HG02678 (cell line): ENCODE data around the gene KIF21B.
A peak's percentile ranks its signal among the peaks of the same experiment; 100 is the strongest.

ENCODE experiments used
- ATAC-seq: cut with Tn5 transposase; IDR thresholded peaks from one replicate; pipeline ENCODE4 v1.9.1; 2021; ENCODE audit warnings: mild to moderate bottlenecking, moderate library complexity; ENCODE audit not compliant: unreplicated experiment

Gene KIF21B

GRCh38 chr1:201044119-201044518 is 20.6 kb upstream of the KIF21B start:
- ATAC-seq = no peak

DNA sequence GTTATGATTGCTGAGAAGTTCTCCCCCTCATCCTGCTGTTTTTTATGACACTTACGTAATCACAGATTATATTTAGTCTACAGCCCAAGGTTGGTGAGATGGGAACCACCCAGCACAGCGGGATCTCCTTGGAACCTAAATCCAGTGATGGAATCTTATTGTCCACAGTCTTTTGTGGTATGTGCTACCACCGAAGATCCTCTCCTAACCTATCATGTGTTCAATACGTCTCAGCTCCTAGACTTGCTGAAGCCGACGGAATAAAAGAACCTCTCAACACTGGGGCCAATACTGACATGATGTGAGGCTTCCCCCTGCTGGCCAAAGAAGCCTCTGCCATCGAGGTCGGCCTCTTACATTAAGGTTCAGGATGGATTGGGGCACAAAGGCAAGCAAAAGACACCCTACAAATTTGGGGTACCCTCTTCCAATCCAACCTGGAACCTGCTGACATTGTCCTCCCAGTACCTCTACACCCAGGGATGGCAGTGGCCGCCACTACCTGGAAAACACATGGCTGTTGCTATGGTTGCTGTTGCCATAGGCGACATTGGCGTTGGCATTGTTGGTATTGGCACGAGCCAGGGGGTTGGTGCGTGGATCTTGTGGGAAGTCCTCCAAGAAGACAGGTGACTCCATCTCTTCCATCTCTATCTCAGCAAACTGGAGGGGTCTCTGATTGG is 19.4 kb upstream of the KIF21B start:
- ATAC-seq = peak; percentile 82

DNA sequence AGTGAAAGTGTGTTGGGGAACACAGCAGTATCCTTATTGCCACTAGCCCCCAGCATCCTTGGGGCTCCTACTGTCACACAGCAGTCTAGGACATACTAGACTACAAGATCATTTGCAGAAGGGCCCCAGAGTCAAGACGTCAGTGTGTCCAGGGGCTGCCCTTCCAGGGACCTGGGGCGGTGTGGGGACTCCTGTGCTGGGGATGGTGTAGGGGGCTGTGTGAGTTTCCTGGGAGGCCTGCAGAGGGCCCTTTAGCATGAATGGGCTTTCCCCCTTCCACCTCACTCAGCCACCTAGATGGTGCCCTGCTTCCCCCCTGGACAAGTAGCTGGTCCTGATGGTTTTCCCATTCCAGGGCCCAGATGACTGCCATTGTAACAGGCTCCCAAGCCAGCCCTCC is 17.5 kb upstream of the KIF21B start:
- no peak for ATAC-seq

GRCh38 chr1:201039876-201040275 is 16.4 kb upstream of the KIF21B start:
- ATAC-seq = no peak

DNA sequence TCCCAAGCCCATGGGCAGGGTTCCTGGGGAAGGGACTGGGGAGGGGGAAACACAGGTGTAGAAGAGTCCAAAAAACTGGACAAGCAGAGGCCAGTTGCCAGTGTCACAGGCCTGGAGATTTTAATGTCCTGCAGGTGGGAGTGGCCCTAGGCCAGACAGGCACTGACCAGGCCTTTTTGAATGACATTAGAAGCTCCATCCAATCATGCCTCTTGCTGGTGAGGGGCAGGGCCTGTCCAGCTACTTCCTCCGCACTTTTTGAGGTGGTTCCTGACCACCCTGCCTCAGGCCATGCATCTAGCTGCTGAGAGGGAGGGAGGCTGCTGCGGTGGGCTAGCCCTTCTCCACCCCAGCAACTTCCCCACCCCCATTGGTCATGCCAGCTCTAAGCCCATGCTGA is 15.9 kb upstream of the KIF21B start:
- ATAC-seq = no peak

DNA sequence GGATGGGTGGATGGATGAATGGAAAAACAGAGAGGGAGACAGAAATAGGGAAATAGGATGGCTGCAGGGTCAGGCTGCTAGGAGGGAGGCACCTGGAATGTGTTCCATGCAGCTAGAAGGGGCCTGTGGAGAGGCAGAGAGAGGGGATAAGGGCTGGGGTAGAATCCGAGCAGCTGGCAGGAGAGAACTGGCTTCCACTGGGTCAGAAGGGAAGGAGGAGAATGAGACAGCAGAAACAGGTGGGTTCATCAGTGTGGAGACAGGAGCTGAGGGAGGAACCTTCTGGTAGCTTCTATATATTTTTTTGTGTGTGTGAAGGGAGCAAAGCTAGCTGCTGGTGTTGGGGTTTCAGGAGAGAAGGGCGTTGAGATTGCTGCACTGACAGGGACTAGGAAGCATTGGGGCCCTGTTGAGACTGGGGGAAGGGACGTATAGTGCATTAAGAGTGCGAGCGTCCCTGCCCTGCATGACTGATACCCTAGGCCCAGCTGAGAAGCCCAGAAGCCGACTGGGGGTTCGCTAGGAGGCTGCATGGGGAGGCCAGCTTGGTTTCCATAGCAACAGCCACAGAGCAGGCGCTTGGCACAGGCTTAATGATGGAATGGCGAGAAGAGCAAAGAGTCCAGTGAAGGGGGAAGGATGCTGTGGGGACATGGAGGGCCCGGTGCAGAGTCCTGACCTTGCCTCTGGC is 14.8 kb upstream of the KIF21B start:
- no peak for ATAC-seq

DNA sequence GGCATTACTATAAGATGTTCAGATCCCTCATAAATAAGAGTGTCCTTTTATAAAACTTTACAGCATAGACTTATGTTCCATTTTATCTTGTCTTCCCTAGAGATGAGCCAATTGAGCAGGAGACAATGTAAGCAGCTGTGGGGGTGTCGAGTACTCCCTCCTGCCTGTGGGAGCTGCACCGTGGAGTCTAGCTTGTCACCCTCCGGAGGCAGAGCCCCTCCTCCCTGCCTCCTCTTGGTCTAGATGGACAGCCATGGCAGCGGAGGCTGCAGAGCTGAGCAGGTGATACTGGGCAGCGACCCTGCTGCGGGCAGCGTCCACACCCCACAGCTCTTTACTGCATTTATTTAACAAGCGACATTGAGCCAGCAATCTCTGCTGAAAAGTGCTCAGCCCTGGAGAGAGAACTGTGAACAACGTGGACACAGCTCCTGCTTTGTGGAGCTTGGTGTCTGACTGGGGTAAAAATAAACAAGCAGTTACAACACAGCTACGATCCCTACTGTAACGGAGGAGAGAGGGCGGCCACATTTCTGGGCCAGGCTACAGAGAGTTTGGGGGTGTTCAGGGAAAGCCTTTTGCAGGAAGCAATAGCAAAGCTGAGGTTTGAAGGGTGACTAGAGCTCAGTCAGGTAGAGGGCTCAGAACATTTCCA is 12.8 kb upstream of the KIF21B start:
- ATAC-seq = no peak

- ATAC-seq = no peak
These were observed 11.2 kb upstream of the KIF21B start for GRCh38 chr1:201034671-201035070.

DNA sequence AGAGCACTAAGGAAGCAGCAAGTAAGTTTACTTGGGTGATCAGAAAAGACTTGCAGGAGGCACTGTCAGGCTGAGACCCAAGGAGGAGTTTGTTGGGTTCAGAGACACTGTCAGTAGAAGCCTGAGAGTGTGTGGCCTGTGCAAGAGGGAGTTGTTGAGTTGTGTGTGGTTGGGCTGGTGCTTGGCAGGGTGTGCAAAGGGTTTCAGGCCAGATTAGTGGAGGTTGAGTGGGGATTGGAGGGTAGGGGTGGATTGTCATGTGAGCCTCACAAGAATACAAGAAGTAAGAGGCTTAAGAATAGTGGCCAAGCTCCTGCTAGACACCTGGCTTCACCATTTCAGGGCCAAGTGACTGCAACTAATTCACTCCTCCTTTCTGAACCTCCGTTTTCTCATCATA is 8.9 kb upstream of the KIF21B start:
- no peak for ATAC-seq

- ATAC-seq = no peak
These were observed 5.0 kb upstream of the KIF21B start for GRCh38 chr1:201028461-201028889.

GRCh38 chr1:201026836-201027235 is 3.3 kb upstream of the KIF21B start:
- no peak for ATAC-seq

DNA sequence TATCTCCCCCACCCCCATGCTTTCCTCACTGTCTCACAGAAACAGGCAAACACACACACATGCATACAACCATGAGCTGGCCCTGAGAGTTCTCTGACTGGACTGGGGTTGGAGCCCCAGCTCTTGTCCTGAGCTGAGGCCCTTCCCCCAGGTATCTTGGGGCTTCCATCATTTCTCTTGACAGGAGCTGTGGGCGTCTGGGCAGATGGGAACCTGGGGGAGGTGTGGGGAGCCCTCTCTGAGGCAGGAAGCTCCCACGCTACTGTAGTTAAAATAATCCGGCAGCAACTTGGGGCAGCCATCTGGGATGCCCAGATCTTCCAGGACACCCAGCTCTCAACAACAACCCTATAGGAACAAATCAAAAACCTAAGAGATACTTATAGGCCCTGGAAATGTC is 2.7 kb upstream of the KIF21B start:
- no peak for ATAC-seq

DNA sequence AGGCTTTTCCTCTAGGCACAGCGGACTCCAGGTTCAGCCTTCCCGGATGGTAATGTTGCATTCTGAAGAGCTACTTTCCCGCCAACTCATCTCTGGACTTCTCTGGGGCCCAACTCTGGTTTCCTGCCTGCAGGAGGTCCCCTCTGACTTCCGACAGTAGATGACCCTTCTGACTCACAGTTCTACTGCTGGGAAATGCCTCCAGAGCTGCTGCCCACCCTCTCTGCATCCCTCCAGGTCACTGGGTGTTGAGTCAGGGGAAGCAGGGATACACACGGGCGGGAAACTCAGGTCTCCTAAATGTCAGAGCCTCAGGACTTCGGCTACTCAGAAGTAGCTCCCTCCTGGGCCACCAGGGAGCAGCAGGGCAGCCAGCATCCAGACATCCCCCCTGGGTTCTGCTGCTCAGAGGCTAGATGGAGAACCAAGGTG is 2.1 kb upstream of the KIF21B start:
- ATAC-seq = no peak

- ATAC-seq = no peak
These were observed 1.1 kb upstream of the KIF21B start for GRCh38 chr1:201024625-201024998.

- ATAC-seq = no peak
These were observed 558 bp upstream of the KIF21B start for GRCh38 chr1:201023920-201024624.

GRCh38 chr1:201022820-201023516 is 546 bp downstream of the KIF21B start:
- ATAC-seq = no peak

- ATAC-seq = no peak
These were observed 1.1 kb downstream of the KIF21B start for GRCh38 chr1:201022493-201022819.

DNA sequence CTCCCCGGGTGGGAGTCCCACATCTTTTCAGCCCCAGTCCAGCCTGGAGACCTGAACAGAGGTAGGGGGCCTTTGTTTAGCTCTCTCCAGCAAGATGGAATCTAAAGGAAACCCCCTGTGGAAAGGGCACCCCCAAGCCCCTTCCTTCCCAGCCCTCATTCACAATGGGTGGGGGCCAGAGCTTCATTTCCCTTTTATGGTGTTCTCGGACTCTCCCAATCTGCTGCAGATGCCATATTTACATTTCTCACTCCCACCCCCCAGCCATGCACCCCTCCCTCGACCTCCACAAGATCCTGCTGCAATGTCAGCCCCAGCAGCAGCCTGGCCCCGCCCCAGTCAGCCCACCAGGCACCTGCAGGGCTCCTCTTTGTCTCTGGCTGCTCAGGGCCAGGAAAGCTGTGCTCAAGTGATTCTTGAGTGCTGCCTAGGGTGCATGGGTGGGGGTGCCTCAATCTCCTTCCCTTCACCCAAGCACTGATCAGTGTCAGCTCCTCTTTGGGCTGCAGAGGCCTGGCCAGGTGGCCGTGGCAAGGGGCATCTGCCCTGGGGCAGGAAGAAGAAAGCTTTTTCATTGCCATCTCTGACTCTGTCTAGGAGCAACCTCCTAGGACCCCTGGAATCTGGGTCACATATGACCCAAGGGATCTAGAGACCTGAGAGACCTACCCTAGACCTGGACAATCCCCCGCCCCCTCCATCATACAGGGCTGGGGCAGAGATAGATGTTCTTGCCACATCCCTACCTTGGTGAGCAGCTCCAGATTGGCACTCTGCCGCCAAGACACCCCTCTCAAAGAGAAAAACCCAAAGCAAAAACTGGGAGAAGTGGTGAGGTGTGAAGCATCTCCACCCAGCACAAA is 1.7 kb downstream of the KIF21B start:
- no peak for ATAC-seq

DNA sequence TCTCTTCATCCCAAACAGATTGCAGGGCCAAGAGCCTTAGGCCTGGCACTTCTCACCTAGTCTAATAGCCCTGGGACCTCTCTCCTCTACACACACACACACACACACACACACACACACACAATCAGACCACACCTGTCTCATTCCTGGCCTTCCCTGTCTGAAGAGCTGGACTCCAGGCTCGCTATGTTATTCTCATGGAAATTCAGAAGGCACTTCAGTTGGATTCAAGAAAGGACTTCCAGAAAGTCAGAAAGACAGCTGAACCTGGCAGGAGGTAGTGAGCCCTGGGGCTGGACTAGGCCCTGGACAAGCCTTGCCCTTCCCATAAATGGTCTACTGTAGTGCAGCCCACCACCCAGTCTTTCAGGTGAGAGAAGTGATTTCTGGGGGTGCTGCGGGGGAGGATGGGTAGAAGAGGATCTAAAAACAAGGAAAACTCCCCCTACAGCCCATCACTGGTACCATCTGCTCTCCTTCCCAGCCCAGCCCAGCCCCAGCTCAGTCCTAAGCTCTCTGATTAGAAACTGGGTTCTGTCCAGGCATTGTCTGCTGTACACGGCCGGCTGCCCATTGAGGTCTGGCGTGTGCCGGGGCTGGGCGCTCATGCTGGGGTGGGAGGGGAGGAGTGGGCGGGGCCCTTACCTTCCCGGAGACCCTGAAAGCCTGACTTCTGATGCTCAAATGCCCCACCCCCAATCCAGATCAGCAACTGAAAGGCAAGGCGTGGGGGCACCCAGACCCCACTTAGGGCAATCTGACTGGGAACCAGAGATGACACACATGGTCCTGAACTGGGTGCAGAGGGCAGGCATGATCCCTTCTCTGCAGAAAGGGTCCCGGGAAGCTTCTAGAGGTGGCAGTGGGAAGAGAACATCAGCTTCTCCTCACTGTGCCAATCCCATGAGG is 2.5 kb downstream of the KIF21B start:
- ATAC-seq = no peak
